HCT116 (cell line): ENCODE measurements around the gene YWHAG. TPM values are rescaled to one million over a fixed set of nuclear protein-coding genes. Genes with fewer than 3 reads are reported as not detected.

Source experiments
- ATAC-seq: fragments of 200-7000 bp; cut with Tn5 transposase; 2 replicates; pipeline ENCODE4 v1.9.1; 2020; ENCODE audit warnings: mild to moderate bottlenecking, moderate library complexity
- BruUV-seq: library from RNA; stranded (reverse); fragments of 400-500 nt; replicated peaks from 2 replicates; lab custom pipeline; 2021; lab: Mats Ljungman, UMichigan
- CTCF ChIA-PET: fragments of 300-600 bp; sonication (Branson Sonifier 250); formaldehyde crosslinking; loops from one replicate; lab custom pipeline; 2021; ENCODE audit warnings: antibody characterized with exemption; lab: Charles Lee
- POLR2A ChIA-PET: fragments of 300-600, 350-600 bp; sonication (Branson Sonifier 250); formaldehyde crosslinking; loops from one replicate; lab custom pipeline; 2021; ENCODE audit warnings: antibody characterized with exemption; lab: Charles Lee
- RAD21 ChIA-PET, 2 experiments: fragments of 300-600 bp; sonication (Branson Sonifier 250); formaldehyde crosslinking; loops; one replicate each; lab custom pipeline; 2023; ENCODE audit warnings: low total read pairs in 2 of 2; ENCODE audit not compliant: uncharacterized antibody in 2 of 2, unreplicated experiment in 2 of 2, low non-redundant PET in 1 of 2; lab: Charles Lee
- DNase-seq: peaks from one replicate; pipeline ENCODE4 v3.0.0-alpha.2; 2010; ENCODE audit warnings: low read depth, low spot score
- H2AFZ ChIP-seq: fragments of 200-600 bp; shearing (Covaris generic), sonication (generic); 2 replicates; pipeline ENCODE4 v1.6.1; 2017; ENCODE audit warnings: low read depth, mixed run types, mixed read lengths, antibody characterized with exemption, low read length; ENCODE audit not compliant: poor library complexity, severe bottlenecking
- H3K27ac ChIP-seq: 2 replicates; pipeline ENCODE4 v1.5.1; 2012; ENCODE audit warnings: low read depth, low read length
- H3K27me3 ChIP-seq: fragments of 200-600 bp; sonication (generic); 2 replicates; pipeline ENCODE4 v1.6.1; 2016; ENCODE audit warnings: mixed run types, low read length, mixed read lengths; ENCODE audit not compliant: insufficient read depth
- H3K36me3 ChIP-seq, 2 experiments: fragments of 200-500 bp in 1 of 2; fragments of 200-600 bp in 1 of 2; sonication (Bioruptor generic) in 1 of 2; sonication (generic) in 1 of 2; 2 replicates each; pipeline versions ENCODE4 v1.5.1 to v1.6.1; 2014 to 2016; ENCODE audit warnings: low read length in 2 of 2, inconsistent platforms in 1 of 2, mixed read lengths in 1 of 2, mixed run types in 1 of 2; ENCODE audit not compliant: insufficient read depth in 2 of 2, control insufficient read depth in 1 of 2
- H3K4me1 ChIP-seq, 2 experiments: fragments of 200-600 bp in 1 of 2; sonication (generic) in 1 of 2; 2 replicates each; pipeline versions ENCODE4 v1.5.1 to v1.6.1; 2012 to 2017; ENCODE audit warnings: low read length in 2 of 2, inconsistent platforms in 1 of 2, mild to moderate bottlenecking in 1 of 2, mixed read lengths in 1 of 2, mixed run types in 1 of 2, moderate library complexity in 1 of 2; ENCODE audit not compliant: insufficient read depth in 2 of 2, control insufficient read depth in 1 of 2
- H3K4me2 ChIP-seq: fragments of 200-600 bp; sonication (generic); 2 replicates; pipeline ENCODE4 v1.6.1; 2017; ENCODE audit warnings: mixed run types, low read length, mixed read lengths
- H3K4me3 ChIP-seq, 2 experiments: fragments of 200-600 bp in 1 of 2; sonication (generic) in 1 of 2; replicated peaks in 1 of 2; 2 replicates each; pipeline ENCODE4 v1.5.1; 2011 to 2016; ENCODE audit warnings: low read length in 2 of 2, control low read depth in 1 of 2, low read depth in 1 of 2, mild to moderate bottlenecking in 1 of 2, mixed read lengths in 1 of 2, mixed run types in 1 of 2
- H3K79me2 ChIP-seq: fragments of 200-600 bp; sonication (generic); 2 replicates; pipeline ENCODE4 v1.6.1; 2017; ENCODE audit warnings: mild to moderate bottlenecking, mixed run types, low read length, moderate library complexity, mixed read lengths; ENCODE audit not compliant: insufficient read depth
- H3K9ac ChIP-seq: fragments of 200-600 bp; sonication (generic); 2 replicates; pipeline ENCODE4 v1.6.1; 2016; ENCODE audit warnings: low read length, mixed read lengths
- H3K9me2 ChIP-seq: fragments of 200-600 bp; sonication (generic), shearing (Covaris generic); 2 replicates; pipeline ENCODE4 v1.6.1; 2017; ENCODE audit warnings: mixed run types, mild to moderate bottlenecking, moderate library complexity; ENCODE audit not compliant: insufficient read depth
- H3K9me3 ChIP-seq, 2 experiments: fragments of 200-500 bp in 1 of 2; fragments of 200-600 bp in 1 of 2; sonication (Bioruptor generic) in 1 of 2; sonication (generic) in 1 of 2; 2 replicates each; pipeline ENCODE4 v1.6.1; 2014 to 2017; ENCODE audit warnings: low read length in 2 of 2, mixed read lengths in 2 of 2, inconsistent platforms in 1 of 2, low read depth in 1 of 2, mild to moderate bottlenecking in 1 of 2, mixed run types in 1 of 2, moderate library complexity in 1 of 2; ENCODE audit not compliant: control insufficient read depth in 1 of 2, insufficient read depth in 1 of 2
- H4K20me1 ChIP-seq: fragments of 200-600 bp; sonication (generic), shearing (Covaris generic); 2 replicates; pipeline ENCODE4 v1.6.1; 2017; ENCODE audit warnings: mixed run types, mild to moderate bottlenecking, moderate library complexity; ENCODE audit not compliant: insufficient read depth
- CBX3 ChIP-seq: IDR thresholded peaks from 2 replicates; pipeline ENCODE4 v1.6.1; 2012; ENCODE audit warnings: low read depth
- EGR1 ChIP-seq: IDR thresholded peaks from 2 replicates; pipeline ENCODE4 v1.6.1; 2012; ENCODE audit warnings: low read depth
- EZH2 ChIP-seq: fragments of 200-600 bp; sonication (generic); IDR thresholded peaks from 2 replicates; pipeline ENCODE4 v1.6.1; 2017; ENCODE audit warnings: antibody characterized with exemption, mixed run types
- EZH2phosphoT487 ChIP-seq: fragments of 200-600 bp; IDR thresholded peaks from 2 replicates; pipeline ENCODE4 v1.6.1; 2018; ENCODE audit warnings: antibody characterized with exemption, borderline replicate concordance
- JUND ChIP-seq: IDR thresholded peaks from 2 replicates; pipeline ENCODE4 v1.6.1; 2012
- POLR2A ChIP-seq: IDR thresholded peaks from 2 replicates; pipeline ENCODE4 v1.7.0; 2011; ENCODE audit warnings: borderline replicate concordance; ENCODE audit not compliant: insufficient read depth, insufficient read length; ENCODE audit errors: extremely low read depth
- POLR2AphosphoS5 ChIP-seq: IDR thresholded peaks from 2 replicates; pipeline ENCODE4 v1.6.1; 2011; ENCODE audit warnings: mild to moderate bottlenecking, low read depth, low read length, moderate library complexity
- RAD21 ChIP-seq: IDR thresholded peaks from 2 replicates; pipeline ENCODE4 v1.6.1; 2012; ENCODE audit warnings: low read depth, mild to moderate bottlenecking
- SP1 ChIP-seq: IDR thresholded peaks from 2 replicates; pipeline ENCODE4 v1.6.1; 2012; ENCODE audit warnings: low read depth
- SRF ChIP-seq: IDR thresholded peaks from 2 replicates; pipeline ENCODE4 v1.6.1; 2012; ENCODE audit warnings: low read depth
- TCF7L2 ChIP-seq: IDR thresholded peaks from 2 replicates; pipeline ENCODE4 v1.7.0; 2011; ENCODE audit warnings: borderline replicate concordance, inconsistent platforms; ENCODE audit not compliant: insufficient read depth, insufficient read length; ENCODE audit errors: extremely low read depth
- YY1 ChIP-seq: IDR thresholded peaks from 2 replicates; pipeline ENCODE4 v1.6.1; 2011; ENCODE audit warnings: low read length, low read depth, moderate library complexity, mild to moderate bottlenecking; ENCODE audit not compliant: insufficient replicate concordance; ENCODE audit errors: extremely low read depth
- ZFX ChIP-seq: fragments of 450-650 bp; IDR thresholded peaks from 2 replicates; pipeline ENCODE4 v1.6.1; 2017
- ZNF274 ChIP-seq: fragments of 200-500 bp; sonication (Bioruptor generic); IDR thresholded peaks from 2 replicates; pipeline ENCODE4 v1.6.1; 2014; ENCODE audit warnings: mild to moderate bottlenecking, low read depth, low read length, inconsistent platforms
- intact Hi-C: fragments of 100-400 bp; cut with micrococcal nuclease; formaldehyde crosslinking; loops from 2 replicates; pipeline ENCODE4 v1.10.0; 2022
- total RNA-seq: library from RNA; stranded (reverse); gene quantifications from one replicate; pipeline ENCODE4 v1.2.1, GENCODE V29; 2021; ENCODE audit not compliant: unreplicated experiment
- TF ChIP-seq, protein P1 (sequence below), 3 experiments: fragments of 200-600 bp in 1 of 3; sonication (generic) in 1 of 3; IDR thresholded peaks in 2 of 3; conservative IDR thresholded peaks in 1 of 3; 2 replicates each; pipeline ENCODE4 v1.5.1; 2012 to 2017; ENCODE audit warnings: low read depth in 2 of 3, low read length in 2 of 3, antibody characterized with exemption in 1 of 3, borderline replicate concordance in 1 of 3, control low read depth in 1 of 3, mild to moderate bottlenecking in 1 of 3, mixed read lengths in 1 of 3, mixed run types in 1 of 3, moderate library complexity in 1 of 3; ENCODE audit not compliant: insufficient read depth in 1 of 3
- TF ChIP-seq, protein P2 (sequence below): IDR thresholded peaks from 2 replicates; pipeline ENCODE4 v1.6.1; 2012; ENCODE audit warnings: low read depth
- TF ChIP-seq, protein P3 (sequence below): IDR thresholded peaks from 2 replicates; pipeline ENCODE4 v1.6.1; 2012

The YWHAG gene
- total RNA-seq, 1 experiment from 2014 or later = 170 TPM

DNA sequence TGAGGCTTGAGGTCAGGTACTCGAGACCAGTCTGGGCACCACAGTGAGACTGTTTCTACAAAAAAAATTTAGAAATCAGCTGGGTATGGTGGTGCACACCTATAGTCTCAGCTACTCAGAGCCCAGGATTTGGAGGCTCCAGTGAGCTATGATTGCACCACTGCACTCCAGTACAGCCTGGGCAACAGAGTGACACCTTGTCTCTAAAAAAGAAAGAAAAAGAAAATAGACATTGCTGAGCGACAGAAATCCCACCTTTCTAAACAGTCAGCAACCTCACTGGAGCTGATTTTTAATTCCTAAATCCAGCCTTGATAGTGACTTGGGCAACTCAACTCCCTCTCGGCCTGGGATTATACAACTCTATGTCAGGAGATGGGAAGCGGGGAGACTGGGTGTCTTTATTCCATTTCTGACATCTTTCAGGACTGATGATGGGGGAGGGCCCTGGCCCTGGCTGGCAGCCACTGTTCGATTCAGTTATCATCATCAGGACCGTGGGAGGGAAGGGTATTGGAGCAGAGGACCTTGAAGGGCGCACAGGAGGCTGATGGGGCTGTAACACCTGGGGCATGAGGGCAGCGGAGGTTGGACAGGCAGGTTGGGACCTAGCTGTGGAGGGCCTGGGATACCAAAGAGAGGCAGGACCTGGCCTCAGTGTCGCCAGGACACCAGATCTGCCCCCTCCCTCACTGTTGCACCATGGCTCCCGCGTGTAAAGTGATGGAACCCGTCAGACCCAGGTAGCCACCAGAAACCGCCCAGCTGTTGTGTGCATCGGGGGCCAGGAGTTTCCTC is 41.6 kb downstream of the YWHAG start (continued):
- TF ChIP-seq, protein P1, sequence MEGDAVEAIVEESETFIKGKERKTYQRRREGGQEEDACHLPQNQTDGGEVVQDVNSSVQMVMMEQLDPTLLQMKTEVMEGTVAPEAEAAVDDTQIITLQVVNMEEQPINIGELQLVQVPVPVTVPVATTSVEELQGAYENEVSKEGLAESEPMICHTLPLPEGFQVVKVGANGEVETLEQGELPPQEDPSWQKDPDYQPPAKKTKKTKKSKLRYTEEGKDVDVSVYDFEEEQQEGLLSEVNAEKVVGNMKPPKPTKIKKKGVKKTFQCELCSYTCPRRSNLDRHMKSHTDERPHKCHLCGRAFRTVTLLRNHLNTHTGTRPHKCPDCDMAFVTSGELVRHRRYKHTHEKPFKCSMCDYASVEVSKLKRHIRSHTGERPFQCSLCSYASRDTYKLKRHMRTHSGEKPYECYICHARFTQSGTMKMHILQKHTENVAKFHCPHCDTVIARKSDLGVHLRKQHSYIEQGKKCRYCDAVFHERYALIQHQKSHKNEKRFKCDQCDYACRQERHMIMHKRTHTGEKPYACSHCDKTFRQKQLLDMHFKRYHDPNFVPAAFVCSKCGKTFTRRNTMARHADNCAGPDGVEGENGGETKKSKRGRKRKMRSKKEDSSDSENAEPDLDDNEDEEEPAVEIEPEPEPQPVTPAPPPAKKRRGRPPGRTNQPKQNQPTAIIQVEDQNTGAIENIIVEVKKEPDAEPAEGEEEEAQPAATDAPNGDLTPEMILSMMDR (IDR thresholded peaks at IDR 0.05 in 2 of 3, conservative IDR thresholded peaks at IDR 0.05 in 1 of 3; ENCODE audit: borderline replicate concordance in 1 of 3, insufficient read depth in 1 of 3, low read depth in 2 of 3, low read length in 2 of 3) = no peak
- TF ChIP-seq JUND = no peak
- TF ChIP-seq POLR2A = no peak

DNA sequence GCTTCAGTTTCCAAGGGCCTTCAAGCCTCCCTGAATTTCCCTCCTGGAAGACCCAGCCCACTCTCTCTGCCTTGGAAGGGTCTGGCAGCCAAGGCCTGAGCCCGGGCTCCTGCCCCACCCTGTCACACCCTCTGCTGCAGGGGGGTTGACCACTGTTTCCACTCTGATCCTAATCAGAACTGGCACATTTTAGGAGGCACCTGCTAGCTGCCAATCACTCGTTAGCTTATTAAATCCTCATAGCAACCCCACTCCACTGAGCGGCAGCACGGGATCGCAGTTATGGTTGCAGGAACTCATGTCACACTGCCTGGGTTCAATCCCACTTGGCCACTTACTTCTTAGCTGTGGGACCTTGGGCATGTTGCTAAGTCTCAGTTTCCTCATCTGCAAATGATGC is 43.4 kb downstream of the YWHAG start:
- Histone ChIP-seq H3K4me1 (peaks cover 37 to 58% of the 10 kb centered on the region in 2 experiments), H3K36me3 (no peaks in the 10 kb centered on the region), H3K9ac (no peak overlapping the region), H3K4me3 (no peak overlapping the region), H3K9me2 (no peaks in the 10 kb centered on the region), H3K79me2 (peaks cover 5% of the 10 kb centered on the region; the same call in 1 of the 2 replicates), H3K4me2 (no peak overlapping the region), H3K9me3 (no peaks in the 10 kb centered on the region), H4K20me1 (no peaks in the 10 kb centered on the region; the same call in 1 of the 2 replicates), H3K27ac (no peak overlapping the region), H3K27me3 (no peaks in the 10 kb centered on the region), H2AFZ (no peak overlapping the region)
- ChIA-PET RAD21 (interaction anchor here in 1 of 2 experiments (2.4 to 2.6 kb wide), 2 partner anchors 24 to 137 kb away, joined by 13 to 14 read pairs; no protein-coding TSS in a partner anchor), POLR2A (no interaction called here), CTCF (interaction anchor here (0.6 to 3.0 kb wide), 3 partner anchors 18 to 137 kb away, joined by 4 to 64 read pairs (median 39); no protein-coding TSS in a partner anchor)
- ATAC-seq (no peak), DNase-seq (no peak)
- no TSS peak for BruUV-seq
- TF ChIP-seq SP1 (no peak), EZH2phosphoT487 (no peak), ZNF274 (no peak), RAD21 (no peak), POLR2AphosphoS5 (no peak), CBX3 (no peak), YY1 (no peak), EGR1 (no peak), JUND (no peak), EZH2 (no peak), SRF (no peak), TCF7L2 (no peak), ZFX (no peak)
- TF ChIP-seq, protein P2, sequence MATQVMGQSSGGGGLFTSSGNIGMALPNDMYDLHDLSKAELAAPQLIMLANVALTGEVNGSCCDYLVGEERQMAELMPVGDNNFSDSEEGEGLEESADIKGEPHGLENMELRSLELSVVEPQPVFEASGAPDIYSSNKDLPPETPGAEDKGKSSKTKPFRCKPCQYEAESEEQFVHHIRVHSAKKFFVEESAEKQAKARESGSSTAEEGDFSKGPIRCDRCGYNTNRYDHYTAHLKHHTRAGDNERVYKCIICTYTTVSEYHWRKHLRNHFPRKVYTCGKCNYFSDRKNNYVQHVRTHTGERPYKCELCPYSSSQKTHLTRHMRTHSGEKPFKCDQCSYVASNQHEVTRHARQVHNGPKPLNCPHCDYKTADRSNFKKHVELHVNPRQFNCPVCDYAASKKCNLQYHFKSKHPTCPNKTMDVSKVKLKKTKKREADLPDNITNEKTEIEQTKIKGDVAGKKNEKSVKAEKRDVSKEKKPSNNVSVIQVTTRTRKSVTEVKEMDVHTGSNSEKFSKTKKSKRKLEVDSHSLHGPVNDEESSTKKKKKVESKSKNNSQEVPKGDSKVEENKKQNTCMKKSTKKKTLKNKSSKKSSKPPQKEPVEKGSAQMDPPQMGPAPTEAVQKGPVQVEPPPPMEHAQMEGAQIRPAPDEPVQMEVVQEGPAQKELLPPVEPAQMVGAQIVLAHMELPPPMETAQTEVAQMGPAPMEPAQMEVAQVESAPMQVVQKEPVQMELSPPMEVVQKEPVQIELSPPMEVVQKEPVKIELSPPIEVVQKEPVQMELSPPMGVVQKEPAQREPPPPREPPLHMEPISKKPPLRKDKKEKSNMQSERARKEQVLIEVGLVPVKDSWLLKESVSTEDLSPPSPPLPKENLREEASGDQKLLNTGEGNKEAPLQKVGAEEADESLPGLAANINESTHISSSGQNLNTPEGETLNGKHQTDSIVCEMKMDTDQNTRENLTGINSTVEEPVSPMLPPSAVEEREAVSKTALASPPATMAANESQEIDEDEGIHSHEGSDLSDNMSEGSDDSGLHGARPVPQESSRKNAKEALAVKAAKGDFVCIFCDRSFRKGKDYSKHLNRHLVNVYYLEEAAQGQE = no peak
- TF ChIP-seq, protein P3, sequence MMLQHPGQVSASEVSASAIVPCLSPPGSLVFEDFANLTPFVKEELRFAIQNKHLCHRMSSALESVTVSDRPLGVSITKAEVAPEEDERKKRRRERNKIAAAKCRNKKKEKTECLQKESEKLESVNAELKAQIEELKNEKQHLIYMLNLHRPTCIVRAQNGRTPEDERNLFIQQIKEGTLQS = no peak
- intact Hi-C loops = no loop called here
